Hepatocyte (in vitro differentiated cells): Measurements from ENCODE around the gene TPST1.
A peak's percentile ranks its signal among the peaks of the same experiment; 100 is the strongest.

Source experiments
- EZH2 ChIP-seq: fragments of 200-600 bp; sonication (generic); IDR thresholded peaks from 2 replicates; pipeline ENCODE4 v1.6.1; 2016; ENCODE audit warnings: antibody characterized with exemption, mild to moderate bottlenecking, borderline replicate concordance
- EZH2phosphoT487 ChIP-seq: fragments of 200-600 bp; sonication (generic); IDR thresholded peaks from one replicate; pipeline ENCODE4 v1.6.1; 2018; ENCODE audit warnings: antibody characterized with exemption, mild to moderate bottlenecking, low read depth, moderate library complexity; ENCODE audit not compliant: unreplicated experiment, severe bottlenecking
- TF ChIP-seq, protein P1 (sequence below): fragments of 200-600 bp; sonication (generic); IDR thresholded peaks from 2 replicates; pipeline ENCODE4 v1.5.1; 2016; ENCODE audit warnings: antibody characterized with exemption, mild to moderate bottlenecking; ENCODE audit not compliant: poor library complexity

- TF ChIP-seq, protein P1, sequence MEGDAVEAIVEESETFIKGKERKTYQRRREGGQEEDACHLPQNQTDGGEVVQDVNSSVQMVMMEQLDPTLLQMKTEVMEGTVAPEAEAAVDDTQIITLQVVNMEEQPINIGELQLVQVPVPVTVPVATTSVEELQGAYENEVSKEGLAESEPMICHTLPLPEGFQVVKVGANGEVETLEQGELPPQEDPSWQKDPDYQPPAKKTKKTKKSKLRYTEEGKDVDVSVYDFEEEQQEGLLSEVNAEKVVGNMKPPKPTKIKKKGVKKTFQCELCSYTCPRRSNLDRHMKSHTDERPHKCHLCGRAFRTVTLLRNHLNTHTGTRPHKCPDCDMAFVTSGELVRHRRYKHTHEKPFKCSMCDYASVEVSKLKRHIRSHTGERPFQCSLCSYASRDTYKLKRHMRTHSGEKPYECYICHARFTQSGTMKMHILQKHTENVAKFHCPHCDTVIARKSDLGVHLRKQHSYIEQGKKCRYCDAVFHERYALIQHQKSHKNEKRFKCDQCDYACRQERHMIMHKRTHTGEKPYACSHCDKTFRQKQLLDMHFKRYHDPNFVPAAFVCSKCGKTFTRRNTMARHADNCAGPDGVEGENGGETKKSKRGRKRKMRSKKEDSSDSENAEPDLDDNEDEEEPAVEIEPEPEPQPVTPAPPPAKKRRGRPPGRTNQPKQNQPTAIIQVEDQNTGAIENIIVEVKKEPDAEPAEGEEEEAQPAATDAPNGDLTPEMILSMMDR: peak; percentile 65
- TF ChIP-seq EZH2: no peak
- TF ChIP-seq EZH2phosphoT487: no peak
Observed at GRCh38 chr7:66204822-66205740, at the start of gene TPST1.
